ENCODE data around the gene ZNF141.

- no peak for TF ChIP-seq YY1 (IDR thresholded peaks at IDR 0.05; ENCODE audit: low read depth, low read length)
- no peak for TF ChIP-seq ZBTB11 (CRISPR knock-in tag; IDR thresholded peaks at IDR 0.05)
- no peak for TF ChIP-seq RBBP5 (conservative IDR thresholded peaks at IDR 0.05)
- TF ChIP-seq TCF7 (IDR thresholded peaks at IDR 0.05; ENCODE audit: borderline replicate concordance): no peak
- TF ChIP-seq SIN3A (IDR thresholded peaks at IDR 0.05; ENCODE audit: low read depth, low read length): no peak
- TF ChIP-seq BCLAF1 (IDR thresholded peaks at IDR 0.05): no peak
- TF ChIP-seq RAD21 (IDR thresholded peaks at IDR 0.05; ENCODE audit: insufficient read depth, low read depth, low read length): no peak
- no peak for TF ChIP-seq EP300 (IDR thresholded peaks at IDR 0.05; ENCODE audit: borderline replicate concordance in 1 of 2, control insufficient read depth in 1 of 2, low read depth in 2 of 2, low read length in 2 of 2)
- no peak for TF ChIP-seq TCF12 (IDR thresholded peaks at IDR 0.05; ENCODE audit: low read depth, low read length)
- no peak for TF ChIP-seq KLF5 (IDR thresholded peaks at IDR 0.05; ENCODE audit: partially characterized antibody)
- TF ChIP-seq RFX5 (IDR thresholded peaks at IDR 0.05; ENCODE audit: low read depth, low read length): no peak
- no peak for TF ChIP-seq CHD2 (IDR thresholded peaks at IDR 0.05; ENCODE audit: borderline replicate concordance, low read depth, low read length)
- TF ChIP-seq ZNF274 (IDR thresholded peaks at IDR 0.05; ENCODE audit: insufficient read depth, insufficient read length): peak; percentile 89
- TF ChIP-seq CTCF (IDR thresholded peaks at IDR 0.05 in 2 of 3, conservative IDR thresholded peaks at IDR 0.05 in 1 of 3; ENCODE audit: control insufficient read depth in 2 of 3, extremely low read depth in 1 of 3, insufficient read depth in 1 of 3, low read depth in 3 of 3, low read length in 3 of 3): no peak
These were observed 35.6 kb downstream of the ZNF141 start for GRCh38 chr4:373062-373839.
